Measurements from ENCODE around the gene TTC19. TPM values are rescaled to one million over a fixed set of nuclear protein-coding genes. Genes with fewer than 3 reads are reported as not detected.
A peak's percentile ranks its signal among the peaks of the same experiment; 100 is the strongest.

Gene TTC19, protein sequence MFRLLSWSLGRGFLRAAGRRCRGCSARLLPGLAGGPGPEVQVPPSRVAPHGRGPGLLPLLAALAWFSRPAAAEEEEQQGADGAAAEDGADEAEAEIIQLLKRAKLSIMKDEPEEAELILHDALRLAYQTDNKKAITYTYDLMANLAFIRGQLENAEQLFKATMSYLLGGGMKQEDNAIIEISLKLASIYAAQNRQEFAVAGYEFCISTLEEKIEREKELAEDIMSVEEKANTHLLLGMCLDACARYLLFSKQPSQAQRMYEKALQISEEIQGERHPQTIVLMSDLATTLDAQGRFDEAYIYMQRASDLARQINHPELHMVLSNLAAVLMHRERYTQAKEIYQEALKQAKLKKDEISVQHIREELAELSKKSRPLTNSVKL
- 158 TPM for total RNA-seq

GRCh38 chr17:15999141-15999973 lies at the start of gene TTC19, which contains the start of gene ZSWIM7:
Gene TTC19, plus strand, starts transcription at chr17:15999824. Its CDS starts 25 bp downstream, at chr17:15999849.
Gene ZSWIM7, minus strand, starts transcription at chr17:15999704. Its CDS starts 110 bp downstream, at chr17:15999594.
- Histone ChIP-seq H3K9me3 (no peaks in the 10 kb centered on the region), H3K4me3 (peak within 1 kb of the TSS; percentile 75 to 82), H3K27me3 (no peaks in the 10 kb centered on the region), H3K36me3 (peaks cover 21 to 30% of the 10 kb centered on the region in 2 donors), H3K4me1 (peaks cover 9 to 12% of the 10 kb centered on the region in 2 donors), H3K27ac (peak within 1 kb of the TSS; percentile 93 to 96)
- no peak for TF ChIP-seq CTCF (IDR thresholded peaks at IDR 0.05)
- DNase-seq (ENCODE audit: low spot score in 2 of 2): peak; percentile 82 to 97
- intact Hi-C loops (cut with DNase I): loop anchor here (2.0 kb wide), 2 partner anchors 171 to 739 kb away; no protein-coding TSS in a partner anchor

DNA sequence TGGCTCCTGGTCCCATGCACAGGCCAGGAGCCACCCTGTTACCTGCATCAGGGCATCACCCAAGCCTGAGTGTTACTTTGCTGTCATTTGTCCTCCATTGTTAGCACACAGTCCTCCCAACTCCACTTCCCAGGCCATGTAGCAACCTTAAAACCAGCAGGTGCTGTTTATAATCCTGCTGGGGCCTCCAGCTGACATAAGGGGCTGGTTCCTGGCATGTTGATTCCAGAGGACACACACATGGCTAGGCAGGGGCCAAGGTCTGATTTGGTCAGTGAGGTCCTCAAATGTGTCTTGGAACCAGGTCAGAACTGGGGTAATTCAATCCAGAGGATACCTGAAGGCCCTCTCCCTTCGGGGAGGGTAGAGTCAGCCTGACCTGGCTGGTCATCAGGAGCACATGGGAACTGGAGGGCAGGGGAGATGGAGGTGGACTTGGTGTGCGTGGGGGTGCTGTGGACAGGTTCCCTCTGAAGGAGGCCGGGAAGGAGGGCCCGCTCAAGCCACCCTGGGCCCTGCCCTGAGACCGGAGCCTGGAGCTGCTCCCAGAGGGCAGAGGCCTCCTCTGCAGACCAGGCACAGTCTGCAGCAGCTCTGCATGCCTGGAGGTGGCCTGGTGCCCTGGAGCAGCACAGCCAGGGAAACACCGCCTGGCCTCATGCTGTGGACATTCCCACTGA lies 48.1 kb upstream of the TTC19 start:
- Histone ChIP-seq H3K4me3 (no peak overlapping the region), H3K4me1 (no peaks in the 10 kb centered on the region), H3K36me3 (no peaks in the 10 kb centered on the region), H3K9me3 (no peaks in the 10 kb centered on the region), H3K27me3 (no peaks in the 10 kb centered on the region), H3K27ac (no peak overlapping the region)
- no peak for DNase-seq (ENCODE audit: low spot score in 2 of 2)
- no peak for TF ChIP-seq CTCF (IDR thresholded peaks at IDR 0.05)
- intact Hi-C loops (cut with DNase I): no loop called here

DNA sequence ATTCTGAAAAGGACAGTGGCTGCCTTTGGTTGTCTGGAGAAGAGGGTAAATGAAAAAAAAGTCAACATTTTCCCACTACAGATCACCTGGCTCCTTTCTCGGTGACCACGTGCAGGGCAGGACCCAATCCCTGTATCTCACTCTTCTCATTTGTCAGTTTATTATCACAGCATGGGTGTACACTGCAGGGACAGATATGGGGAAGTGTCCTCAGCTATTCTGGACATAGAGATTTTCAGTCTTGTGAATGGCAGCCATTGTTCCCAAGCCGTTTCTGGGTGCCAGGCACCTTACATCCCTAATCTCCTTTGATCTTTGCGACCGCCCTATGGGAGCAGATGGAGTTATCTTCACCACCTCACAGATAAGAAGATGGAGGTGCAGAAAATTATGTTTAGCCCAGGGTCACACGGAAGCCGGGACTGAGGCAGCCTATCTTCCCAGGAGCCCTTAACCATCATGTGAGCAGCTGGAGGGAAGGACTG lies 47.5 kb upstream of the TTC19 start:
- H3K36me3 ChIP-seq: no peaks in the 10 kb centered on the region
- TF ChIP-seq CTCF (IDR thresholded peaks at IDR 0.05): no peak
- H3K27me3 ChIP-seq: no peaks in the 10 kb centered on the region
- no peaks in the 10 kb centered on the region for H3K9me3 ChIP-seq
- H3K27ac ChIP-seq: no peak overlapping the region
- no peaks in the 10 kb centered on the region for H3K4me1 ChIP-seq
- H3K4me3 ChIP-seq: no peak overlapping the region
- intact Hi-C loops (cut with DNase I): no loop called here
- DNase-seq (ENCODE audit: low spot score in 2 of 2): no peak

DNA sequence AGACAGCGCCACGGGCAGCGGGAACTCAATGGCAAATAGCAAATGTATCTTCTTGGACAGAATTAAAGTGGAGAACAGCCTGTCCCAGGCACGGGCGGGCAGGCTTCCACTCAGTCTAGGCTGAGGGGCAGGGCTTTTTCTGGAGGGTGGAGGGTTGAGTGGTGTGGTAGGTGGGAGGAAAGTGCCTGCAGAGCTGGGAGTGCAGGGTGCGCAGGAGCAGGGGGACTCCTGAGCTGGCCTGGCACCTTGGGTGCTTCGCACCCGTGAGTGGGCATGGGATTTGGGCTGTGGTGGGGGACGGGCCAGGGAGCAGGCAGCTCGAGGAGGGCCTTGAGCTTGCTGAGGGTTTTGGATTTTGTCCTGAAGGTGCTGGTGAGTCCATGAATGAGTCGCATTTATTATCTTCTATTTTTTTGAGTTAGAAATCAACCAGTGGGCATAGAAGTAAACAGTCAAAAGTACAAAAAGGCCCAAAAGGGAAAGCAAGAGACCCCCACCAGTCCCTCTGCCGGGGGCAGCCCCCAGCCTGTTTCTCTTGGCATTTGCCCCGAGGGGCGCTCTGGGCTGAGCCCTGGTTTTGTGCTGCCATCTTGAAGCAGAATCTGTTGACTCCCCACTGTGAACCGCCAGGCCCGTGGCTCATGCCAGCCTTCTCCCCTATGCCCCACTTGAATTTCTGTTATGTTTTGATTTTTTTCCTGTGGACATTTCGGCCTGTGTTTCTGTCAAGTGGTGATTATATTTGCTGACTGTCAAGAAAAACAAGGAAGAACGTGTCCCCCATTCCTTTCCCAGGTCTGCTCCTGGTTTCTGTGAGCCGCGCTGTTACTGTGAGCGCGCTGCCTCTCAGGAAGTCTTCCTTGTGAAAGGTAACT lies 46.5 kb upstream of the TTC19 start:
- Histone ChIP-seq H3K27ac (no peak overlapping the region), H3K9me3 (no peaks in the 10 kb centered on the region), H3K4me1 (no peaks in the 10 kb centered on the region), H3K36me3 (no peaks in the 10 kb centered on the region), H3K27me3 (no peaks in the 10 kb centered on the region), H3K4me3 (no peak overlapping the region)
- intact Hi-C loops (cut with DNase I): no loop called here
- TF ChIP-seq CTCF (IDR thresholded peaks at IDR 0.05): no peak
- DNase-seq (ENCODE audit: low spot score in 2 of 2): no peak
